ENCODE data around the gene GPRC5C.
A peak's percentile ranks its signal among the peaks of the same experiment; 100 is the strongest.

DNA sequence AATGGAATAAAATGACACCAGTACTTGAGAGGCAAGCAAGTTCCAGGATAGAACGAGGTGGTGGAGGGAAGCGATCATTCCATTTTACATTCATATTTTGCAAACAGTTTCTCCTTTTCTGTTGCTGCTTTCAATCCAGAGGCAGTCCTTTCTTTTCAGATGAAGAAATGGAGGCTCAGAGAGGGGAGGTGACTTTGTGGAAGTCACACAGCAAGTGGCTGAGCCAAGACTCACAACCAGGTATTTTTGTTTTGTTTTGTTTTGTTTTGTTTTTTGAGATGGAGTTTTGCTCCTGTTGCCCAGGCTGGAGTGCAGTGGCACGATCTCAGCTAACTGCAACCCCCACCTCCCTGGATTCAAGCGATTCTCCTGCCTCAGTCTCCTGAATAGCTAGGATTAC lies 35.3 kb upstream of the GPRC5C start:
- TF ChIP-seq ZNF394 (tag by site-specific recombination; IDR thresholded peaks at IDR 0.05; ENCODE audit: borderline replicate concordance) (no peak), ZNF350 (tag by site-specific recombination; IDR thresholded peaks at IDR 0.05) (no peak), ZNF292 (tag by site-specific recombination; IDR thresholded peaks at IDR 0.05; ENCODE audit: borderline replicate concordance, low read depth) (no peak), ZFP3 (tag by site-specific recombination; IDR thresholded peaks at IDR 0.05; ENCODE audit: low read depth) (no peak), ZNF768 (tag by site-specific recombination; IDR thresholded peaks at IDR 0.05) (peak; percentile 71; the same call in 1 of the 2 replicates), ZBTB7A (tag by site-specific recombination; IDR thresholded peaks at IDR 0.05; ENCODE audit: low read depth) (no peak), TCF7L2 (IDR thresholded peaks at IDR 0.05; ENCODE audit: borderline replicate concordance, low read depth, low read length) (no peak), ZNF558 (tag by site-specific recombination; IDR thresholded peaks at IDR 0.05) (no peak), ZNF416 (tag by site-specific recombination; IDR thresholded peaks at IDR 0.05) (no peak)
- TF ChIP-seq, protein P1, sequence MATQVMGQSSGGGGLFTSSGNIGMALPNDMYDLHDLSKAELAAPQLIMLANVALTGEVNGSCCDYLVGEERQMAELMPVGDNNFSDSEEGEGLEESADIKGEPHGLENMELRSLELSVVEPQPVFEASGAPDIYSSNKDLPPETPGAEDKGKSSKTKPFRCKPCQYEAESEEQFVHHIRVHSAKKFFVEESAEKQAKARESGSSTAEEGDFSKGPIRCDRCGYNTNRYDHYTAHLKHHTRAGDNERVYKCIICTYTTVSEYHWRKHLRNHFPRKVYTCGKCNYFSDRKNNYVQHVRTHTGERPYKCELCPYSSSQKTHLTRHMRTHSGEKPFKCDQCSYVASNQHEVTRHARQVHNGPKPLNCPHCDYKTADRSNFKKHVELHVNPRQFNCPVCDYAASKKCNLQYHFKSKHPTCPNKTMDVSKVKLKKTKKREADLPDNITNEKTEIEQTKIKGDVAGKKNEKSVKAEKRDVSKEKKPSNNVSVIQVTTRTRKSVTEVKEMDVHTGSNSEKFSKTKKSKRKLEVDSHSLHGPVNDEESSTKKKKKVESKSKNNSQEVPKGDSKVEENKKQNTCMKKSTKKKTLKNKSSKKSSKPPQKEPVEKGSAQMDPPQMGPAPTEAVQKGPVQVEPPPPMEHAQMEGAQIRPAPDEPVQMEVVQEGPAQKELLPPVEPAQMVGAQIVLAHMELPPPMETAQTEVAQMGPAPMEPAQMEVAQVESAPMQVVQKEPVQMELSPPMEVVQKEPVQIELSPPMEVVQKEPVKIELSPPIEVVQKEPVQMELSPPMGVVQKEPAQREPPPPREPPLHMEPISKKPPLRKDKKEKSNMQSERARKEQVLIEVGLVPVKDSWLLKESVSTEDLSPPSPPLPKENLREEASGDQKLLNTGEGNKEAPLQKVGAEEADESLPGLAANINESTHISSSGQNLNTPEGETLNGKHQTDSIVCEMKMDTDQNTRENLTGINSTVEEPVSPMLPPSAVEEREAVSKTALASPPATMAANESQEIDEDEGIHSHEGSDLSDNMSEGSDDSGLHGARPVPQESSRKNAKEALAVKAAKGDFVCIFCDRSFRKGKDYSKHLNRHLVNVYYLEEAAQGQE (tag by site-specific recombination; IDR thresholded peaks at IDR 0.05), result no peak
- TF ChIP-seq, protein P2, sequence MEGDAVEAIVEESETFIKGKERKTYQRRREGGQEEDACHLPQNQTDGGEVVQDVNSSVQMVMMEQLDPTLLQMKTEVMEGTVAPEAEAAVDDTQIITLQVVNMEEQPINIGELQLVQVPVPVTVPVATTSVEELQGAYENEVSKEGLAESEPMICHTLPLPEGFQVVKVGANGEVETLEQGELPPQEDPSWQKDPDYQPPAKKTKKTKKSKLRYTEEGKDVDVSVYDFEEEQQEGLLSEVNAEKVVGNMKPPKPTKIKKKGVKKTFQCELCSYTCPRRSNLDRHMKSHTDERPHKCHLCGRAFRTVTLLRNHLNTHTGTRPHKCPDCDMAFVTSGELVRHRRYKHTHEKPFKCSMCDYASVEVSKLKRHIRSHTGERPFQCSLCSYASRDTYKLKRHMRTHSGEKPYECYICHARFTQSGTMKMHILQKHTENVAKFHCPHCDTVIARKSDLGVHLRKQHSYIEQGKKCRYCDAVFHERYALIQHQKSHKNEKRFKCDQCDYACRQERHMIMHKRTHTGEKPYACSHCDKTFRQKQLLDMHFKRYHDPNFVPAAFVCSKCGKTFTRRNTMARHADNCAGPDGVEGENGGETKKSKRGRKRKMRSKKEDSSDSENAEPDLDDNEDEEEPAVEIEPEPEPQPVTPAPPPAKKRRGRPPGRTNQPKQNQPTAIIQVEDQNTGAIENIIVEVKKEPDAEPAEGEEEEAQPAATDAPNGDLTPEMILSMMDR (tag by site-specific recombination; IDR thresholded peaks at IDR 0.05), result no peak
- TF ChIP-seq, protein P3, sequence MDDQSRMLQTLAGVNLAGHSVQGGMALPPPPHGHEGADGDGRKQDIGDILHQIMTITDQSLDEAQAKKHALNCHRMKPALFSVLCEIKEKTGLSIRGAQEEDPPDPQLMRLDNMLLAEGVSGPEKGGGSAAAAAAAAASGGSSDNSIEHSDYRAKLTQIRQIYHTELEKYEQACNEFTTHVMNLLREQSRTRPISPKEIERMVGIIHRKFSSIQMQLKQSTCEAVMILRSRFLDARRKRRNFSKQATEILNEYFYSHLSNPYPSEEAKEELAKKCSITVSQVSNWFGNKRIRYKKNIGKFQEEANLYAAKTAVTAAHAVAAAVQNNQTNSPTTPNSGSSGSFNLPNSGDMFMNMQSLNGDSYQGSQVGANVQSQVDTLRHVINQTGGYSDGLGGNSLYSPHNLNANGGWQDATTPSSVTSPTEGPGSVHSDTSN (CRISPR knock-in tag; IDR thresholded peaks at IDR 0.05), result no peak
- TF ChIP-seq, protein P4, sequence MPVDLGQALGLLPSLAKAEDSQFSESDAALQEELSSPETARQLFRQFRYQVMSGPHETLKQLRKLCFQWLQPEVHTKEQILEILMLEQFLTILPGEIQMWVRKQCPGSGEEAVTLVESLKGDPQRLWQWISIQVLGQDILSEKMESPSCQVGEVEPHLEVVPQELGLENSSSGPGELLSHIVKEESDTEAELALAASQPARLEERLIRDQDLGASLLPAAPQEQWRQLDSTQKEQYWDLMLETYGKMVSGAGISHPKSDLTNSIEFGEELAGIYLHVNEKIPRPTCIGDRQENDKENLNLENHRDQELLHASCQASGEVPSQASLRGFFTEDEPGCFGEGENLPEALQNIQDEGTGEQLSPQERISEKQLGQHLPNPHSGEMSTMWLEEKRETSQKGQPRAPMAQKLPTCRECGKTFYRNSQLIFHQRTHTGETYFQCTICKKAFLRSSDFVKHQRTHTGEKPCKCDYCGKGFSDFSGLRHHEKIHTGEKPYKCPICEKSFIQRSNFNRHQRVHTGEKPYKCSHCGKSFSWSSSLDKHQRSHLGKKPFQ (tag by site-specific recombination; IDR thresholded peaks at IDR 0.05), result no peak
